SK-N-MC (cell line): ENCODE results near the gene ABI3BP.

Experiments used
- EZH2 ChIP-seq: fragments of 200-600 bp; sonication (generic); IDR thresholded peaks from one replicate; pipeline ENCODE4 v1.6.1; 2017; ENCODE audit warnings: antibody characterized with exemption
- FOXP2 ChIP-seq: optimal IDR thresholded peaks from 2 replicates; pipeline ENCODE3; 2011; ENCODE audit warnings: mild to moderate bottlenecking, moderate library complexity; ENCODE audit not compliant: insufficient read depth; ENCODE audit errors: extremely low read length, control extremely low read depth
- POLR2AphosphoS5 ChIP-seq: IDR thresholded peaks from 2 replicates; pipeline ENCODE4 v1.6.1; 2012; ENCODE audit warnings: mild to moderate bottlenecking, low read depth, low read length, borderline replicate concordance

- no peak for TF ChIP-seq EZH2
- no peak for TF ChIP-seq FOXP2
- TF ChIP-seq POLR2AphosphoS5, result no peak
Observed at GRCh38 chr3:100915706-100916495, 77.3 kb downstream of the ABI3BP start.
